Kidney (tissue), 14 donors: ENCODE results near the gene ADRB2. TPM values are rescaled to one million over a fixed set of nuclear protein-coding genes. Genes with fewer than 3 reads are reported as not detected.

Experiments
- DNase-seq, 5 donors: peaks; one replicate each; pipeline ENCODE4 v3.0.0-alpha.2; 2013 to 2020
- FAIRE-seq: peaks from 2 replicates; lab custom pipeline; 2012; peaks lifted over from hg19 to GRCh38; lab: Jason Lieb, UNC
- H3K27ac ChIP-seq, 2 donors: one replicate each; pipeline ENCODE4 v1.7.0; 2013; ENCODE audit warnings: low read depth in 2 of 2, low read length in 2 of 2, inconsistent platforms in 1 of 2
- H3K27me3 ChIP-seq: one replicate; pipeline ENCODE4 v1.7.1; 2013; ENCODE audit warnings: low read length, inconsistent platforms; ENCODE audit not compliant: control insufficient read depth, insufficient read depth
- H3K36me3 ChIP-seq, 3 donors: one replicate each; pipeline versions ENCODE4 v1.7.0 to v1.7.1; 2013; ENCODE audit warnings: low read length in 3 of 3, control low read depth in 1 of 3, inconsistent platforms in 1 of 3; ENCODE audit not compliant: insufficient read depth in 3 of 3, control insufficient read depth in 2 of 3
- H3K4me1 ChIP-seq, 3 donors: one replicate each; pipeline versions ENCODE4 v1.7.0 to v1.7.1; 2013; ENCODE audit warnings: low read length in 3 of 3, inconsistent platforms in 1 of 3, low read depth in 1 of 3; ENCODE audit not compliant: control insufficient read depth in 2 of 3, insufficient read depth in 2 of 3
- H3K4me3 ChIP-seq, 3 donors: one replicate each; pipeline versions ENCODE4 v1.7.0 to v1.8.1; 2013; ENCODE audit warnings: low read length in 3 of 3, control low read depth in 1 of 3, inconsistent platforms in 1 of 3
- H3K9ac ChIP-seq, 3 donors: one replicate each; pipeline versions ENCODE4 v1.7.0 to v1.7.1; 2013; ENCODE audit warnings: low read length in 3 of 3, control low read depth in 1 of 3, inconsistent platforms in 1 of 3
- H3K9me3 ChIP-seq, 3 donors: one replicate each; pipeline versions ENCODE4 v1.7.0 to v1.7.1; 2013; ENCODE audit warnings: low read length in 3 of 3, control low read depth in 1 of 3, inconsistent platforms in 1 of 3; ENCODE audit not compliant: control insufficient read depth in 2 of 3, insufficient read depth in 1 of 3
- intact Hi-C: fragments of 100-400 bp; cut with DNase I; formaldehyde crosslinking; loops from one replicate; pipeline ENCODE4 v1.11.1; 2022
- polyA plus RNA-seq: library from polyadenylated mRNA; stranded (reverse); fragments of 350-450 nt; fragmentation: Illumina TruSeq; extraction: RNeasy Lipid Tissue Mini Kit (QIAGEN cat#74804); gene quantifications from one replicate; pipeline ENCODE4 v1.2.3, GENCODE V29; 2014; ENCODE audit warnings: low read depth, low replicate concordance; ENCODE audit not compliant: insufficient read depth
- total RNA-seq: library from RNA; stranded (reverse); fragmentation: NEBNext Ultra II Directional; extraction: Animal tissue kit (Norgen Biotek cat#: 25700); gene quantifications from one replicate; pipeline ENCODE4 v1.2.1, GENCODE V29; 2021
- TF ChIP-seq, protein P1 (sequence below): IDR thresholded peaks from 3 replicates; pipeline ENCODE4 v1.5.1; 2012; ENCODE audit warnings: mild to moderate bottlenecking, moderate library complexity, borderline replicate concordance; ENCODE audit not compliant: insufficient read depth; ENCODE audit errors: extremely low read depth
- donor health status: control.
- donor health status: control.
- donor health status: control.
- donor health status: control.
- donor health status: control.
- donor health status: DM: yes; HTN: yes; CAD: no.
- donor health status: Normal renal cell carcinoma (clear cell type).

The ADRB2 gene
- total and polyA plus RNA-seq, 2 donors from 2014 or later: 0.92 to 5.0 TPM

DNA sequence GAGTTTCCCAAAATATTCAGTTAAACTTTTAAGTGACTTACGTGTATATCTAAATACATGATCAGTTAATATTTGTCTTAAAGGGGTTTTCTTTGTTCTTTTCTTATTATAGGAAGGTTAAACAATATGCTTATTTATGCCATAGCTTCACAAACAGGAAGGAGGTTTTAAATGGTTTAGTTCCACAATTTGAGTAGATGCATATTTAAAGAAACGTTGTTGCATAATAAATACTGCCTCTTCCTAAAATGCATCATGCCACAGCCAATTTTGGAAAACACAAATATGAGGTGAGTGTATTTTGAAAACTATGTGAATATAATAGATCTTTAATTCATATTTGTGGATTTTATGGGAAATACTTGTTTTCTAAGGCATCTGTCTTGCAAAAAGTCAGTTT lies 2.5 kb upstream of the ADRB2 start:
- intact Hi-C loops: no loop called here
- DNase-seq (no peak), FAIRE-seq (no peak)
- no peaks in the 10 kb centered on the region for H3K36me3 ChIP-seq
- no peaks in the 10 kb centered on the region for H3K27me3 ChIP-seq
- no peak overlapping the region for H3K27ac ChIP-seq
- H3K4me1 ChIP-seq: peaks cover 0 to 12% (median 0%) of the 10 kb centered on the region in 3 donors
- H3K9ac ChIP-seq: no peak overlapping the region
- no peaks in the 10 kb centered on the region for H3K9me3 ChIP-seq
- TF ChIP-seq, protein P1, sequence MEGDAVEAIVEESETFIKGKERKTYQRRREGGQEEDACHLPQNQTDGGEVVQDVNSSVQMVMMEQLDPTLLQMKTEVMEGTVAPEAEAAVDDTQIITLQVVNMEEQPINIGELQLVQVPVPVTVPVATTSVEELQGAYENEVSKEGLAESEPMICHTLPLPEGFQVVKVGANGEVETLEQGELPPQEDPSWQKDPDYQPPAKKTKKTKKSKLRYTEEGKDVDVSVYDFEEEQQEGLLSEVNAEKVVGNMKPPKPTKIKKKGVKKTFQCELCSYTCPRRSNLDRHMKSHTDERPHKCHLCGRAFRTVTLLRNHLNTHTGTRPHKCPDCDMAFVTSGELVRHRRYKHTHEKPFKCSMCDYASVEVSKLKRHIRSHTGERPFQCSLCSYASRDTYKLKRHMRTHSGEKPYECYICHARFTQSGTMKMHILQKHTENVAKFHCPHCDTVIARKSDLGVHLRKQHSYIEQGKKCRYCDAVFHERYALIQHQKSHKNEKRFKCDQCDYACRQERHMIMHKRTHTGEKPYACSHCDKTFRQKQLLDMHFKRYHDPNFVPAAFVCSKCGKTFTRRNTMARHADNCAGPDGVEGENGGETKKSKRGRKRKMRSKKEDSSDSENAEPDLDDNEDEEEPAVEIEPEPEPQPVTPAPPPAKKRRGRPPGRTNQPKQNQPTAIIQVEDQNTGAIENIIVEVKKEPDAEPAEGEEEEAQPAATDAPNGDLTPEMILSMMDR: no peak
- no peak overlapping the region for H3K4me3 ChIP-seq

DNA sequence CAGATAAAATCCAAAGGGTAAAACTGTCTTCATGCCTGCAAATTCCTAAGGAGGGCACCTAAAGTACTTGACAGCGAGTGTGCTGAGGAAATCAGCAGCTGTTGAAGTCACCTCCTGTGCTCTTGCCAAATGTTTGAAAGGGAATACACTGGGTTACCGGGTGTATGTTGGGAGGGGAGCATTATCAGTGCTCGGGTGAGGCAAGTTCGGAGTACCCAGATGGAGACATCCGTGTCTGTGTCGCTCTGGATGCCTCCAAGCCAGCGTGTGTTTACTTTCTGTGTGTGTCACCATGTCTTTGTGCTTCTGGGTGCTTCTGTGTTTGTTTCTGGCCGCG lies 727 bp upstream of the ADRB2 start:
- TF ChIP-seq, protein P1: no peak
- Histone ChIP-seq H3K9ac (peak overlapping the region; percentile 61 to 69 (median 66)), H3K4me1 (peaks cover 0 to 12% (median 0%) of the 10 kb centered on the region in 3 donors), H3K27me3 (no peaks in the 10 kb centered on the region), H3K27ac (peak overlapping the region; percentile 55 to 69), H3K36me3 (no peaks in the 10 kb centered on the region), H3K9me3 (no peaks in the 10 kb centered on the region), H3K4me3 (peak overlapping the region; percentile 74 to 86 (median 75))
- DNase-seq (no peak), FAIRE-seq (no peak)
- intact Hi-C loops: no loop called here

DNA sequence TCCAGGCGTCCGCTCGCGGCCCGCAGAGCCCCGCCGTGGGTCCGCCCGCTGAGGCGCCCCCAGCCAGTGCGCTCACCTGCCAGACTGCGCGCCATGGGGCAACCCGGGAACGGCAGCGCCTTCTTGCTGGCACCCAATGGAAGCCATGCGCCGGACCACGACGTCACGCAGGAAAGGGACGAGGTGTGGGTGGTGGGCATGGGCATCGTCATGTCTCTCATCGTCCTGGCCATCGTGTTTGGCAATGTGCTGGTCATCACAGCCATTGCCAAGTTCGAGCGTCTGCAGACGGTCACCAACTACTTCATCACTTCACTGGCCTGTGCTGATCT lies 294 bp downstream of the ADRB2 start:
- FAIRE-seq: no peak
- Histone ChIP-seq H3K9ac (peak overlapping the region in 1 of 3 donors; percentile 27), H3K36me3 (no peaks in the 10 kb centered on the region), H3K27ac (peak overlapping the region; percentile 8 to 45), H3K4me1 (peaks cover 0 to 12% (median 0%) of the 10 kb centered on the region in 3 donors), H3K4me3 (peak overlapping the region; percentile 45 to 75 (median 57)), H3K9me3 (no peaks in the 10 kb centered on the region), H3K27me3 (no peaks in the 10 kb centered on the region)
- no peak for DNase-seq
- intact Hi-C loops: no loop called here
- TF ChIP-seq, protein P1: no peak

DNA sequence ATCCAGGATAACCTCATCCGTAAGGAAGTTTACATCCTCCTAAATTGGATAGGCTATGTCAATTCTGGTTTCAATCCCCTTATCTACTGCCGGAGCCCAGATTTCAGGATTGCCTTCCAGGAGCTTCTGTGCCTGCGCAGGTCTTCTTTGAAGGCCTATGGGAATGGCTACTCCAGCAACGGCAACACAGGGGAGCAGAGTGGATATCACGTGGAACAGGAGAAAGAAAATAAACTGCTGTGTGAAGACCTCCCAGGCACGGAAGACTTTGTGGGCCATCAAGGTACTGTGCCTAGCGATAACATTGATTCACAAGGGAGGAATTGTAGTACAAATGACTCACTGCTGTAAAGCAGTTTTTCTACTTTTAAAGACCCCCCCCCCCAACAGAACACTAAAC lies 1.3 kb downstream of the ADRB2 start:
- FAIRE-seq (no peak), DNase-seq (no peak)
- Histone ChIP-seq H3K4me1 (peaks cover 0 to 12% (median 0%) of the 10 kb centered on the region in 3 donors), H3K9ac (no peak overlapping the region), H3K27ac (no peak overlapping the region), H3K27me3 (no peaks in the 10 kb centered on the region), H3K36me3 (no peaks in the 10 kb centered on the region), H3K9me3 (no peaks in the 10 kb centered on the region), H3K4me3 (peak overlapping the region in 2 of 3 donors; percentile 30 to 75)
- TF ChIP-seq, protein P1: no peak
- intact Hi-C loops: no loop called here
